GM12878 (cell line): Measurements from ENCODE around the gene CST8. TPM values are rescaled to one million over a fixed set of nuclear protein-coding genes. Genes with fewer than 3 reads are reported as not detected.

Experiments
- ATAC-seq: fragments of 200-7000 bp; cut with Tn5 transposase; 3 replicates; pipeline ENCODE4 v1.9.1; 2020; ENCODE audit warnings: mild to moderate bottlenecking, moderate library complexity
- BruUV-seq: library from RNA; stranded (reverse); fragments of 400-500 nt; replicated peaks from 2 replicates; lab custom pipeline; 2021; lab: Mats Ljungman, UMichigan
- CTCF ChIA-PET: fragments of 300-600 bp; sonication (Branson Sonifier 250); formaldehyde crosslinking; extraction: SDS; loops from one replicate; lab custom pipeline; 2021; ENCODE audit warnings: inconsistent platforms; lab: Yijun Ruan, JAX
- POLR2A ChIA-PET: fragments of 350-600 bp; formaldehyde crosslinking; extraction: SDS; loops from one replicate; lab custom pipeline; 2021; ENCODE audit warnings: inconsistent platforms; lab: Charles Lee
- RAD21 ChIA-PET: fragments of 300-600 bp; sonication (Branson Sonifier 250); formaldehyde crosslinking; loops from one replicate; lab custom pipeline; 2023; ENCODE audit warnings: antibody characterized with exemption; ENCODE audit not compliant: unreplicated experiment; lab: Charles Lee
- SMC1A ChIA-PET: fragments of 300-600 bp; sonication (Branson Sonifier 250); formaldehyde crosslinking; loops from one replicate; lab custom pipeline; 2023; ENCODE audit not compliant: unreplicated experiment, uncharacterized antibody; lab: Charles Lee
- DNase-seq: peaks from one replicate; pipeline ENCODE4 v3.0.0-alpha.2; 2011; ENCODE audit warnings: low read depth, low spot score
- FAIRE-seq: peaks from 3 replicates; lab custom pipeline; 2011; peaks lifted over from hg19 to GRCh38; lab: Jason Lieb, UNC
- H2AFZ ChIP-seq: 2 replicates; pipeline ENCODE4 v1.6.0; 2011; ENCODE audit warnings: low read depth, low read length, control low read depth; ENCODE audit not compliant: control insufficient read depth
- H3K27ac ChIP-seq: 2 replicates; pipeline ENCODE4 v1.5.1; 2011; ENCODE audit warnings: control low read depth; ENCODE audit not compliant: control insufficient read depth, insufficient read depth
- H3K27me3 ChIP-seq, 2 experiments: replicated peaks in 1 of 2; 2 replicates each; pipeline versions ENCODE4 v1.6.0 to v1.6.1; 2011; ENCODE audit warnings: low read length in 1 of 2; ENCODE audit not compliant: control insufficient read depth in 2 of 2, insufficient read depth in 2 of 2
- H3K36me3 ChIP-seq, 2 experiments: 2 replicates each; pipeline ENCODE4 v1.5.1; 2011; ENCODE audit warnings: low read length in 1 of 2; ENCODE audit not compliant: control insufficient read depth in 2 of 2, insufficient read depth in 2 of 2
- H3K4me1 ChIP-seq: 2 replicates; pipeline ENCODE4 v1.6.1; 2011; ENCODE audit warnings: mild to moderate bottlenecking, low read length, moderate library complexity, mixed read lengths; ENCODE audit not compliant: control insufficient read depth, insufficient read depth
- H3K4me2 ChIP-seq: 2 replicates; pipeline ENCODE4 v1.6.0; 2011; ENCODE audit warnings: control low read depth; ENCODE audit not compliant: control insufficient read depth, insufficient read depth
- H3K4me3 ChIP-seq: fragments of 200-600 bp; sonication (generic); 2 replicates; pipeline ENCODE4 v1.5.1; 2016
- H3K79me2 ChIP-seq: 2 replicates; pipeline ENCODE4 v1.6.0; 2011; ENCODE audit warnings: low read length; ENCODE audit not compliant: control insufficient read depth, insufficient read depth
- H3K9ac ChIP-seq: 2 replicates; pipeline ENCODE4 v1.8.0; 2011; ENCODE audit warnings: low read length, control low read depth, mixed read lengths; ENCODE audit not compliant: control insufficient read depth, insufficient read depth
- H3K9me3 ChIP-seq: replicated peaks from 3 replicates; pipeline ENCODE4 v1.5.1; 2011; ENCODE audit warnings: mild to moderate bottlenecking, low read length; ENCODE audit not compliant: control insufficient read depth, insufficient read depth
- H4K20me1 ChIP-seq: 2 replicates; pipeline ENCODE4 v1.6.0; 2011; ENCODE audit not compliant: control insufficient read depth, insufficient read depth
- CHD1 ChIP-seq: IDR thresholded peaks from 2 replicates; pipeline ENCODE4 v1.6.1; 2012; ENCODE audit warnings: low read depth, low read length, improper control_type of control experiment
- ETV6 ChIP-seq, 2 experiments: fragments of 450-650 bp in 1 of 2; IDR thresholded peaks in 1 of 2; conservative IDR thresholded peaks in 1 of 2; 2 replicates each; pipeline ENCODE4 v1.6.1; 2014; ENCODE audit warnings: antibody characterized with exemption in 1 of 2, borderline replicate concordance in 1 of 2, low read depth in 1 of 2, mild to moderate bottlenecking in 1 of 2, moderate library complexity in 1 of 2
- FOXK2 ChIP-seq: fragments of 450-650 bp; IDR thresholded peaks from 2 replicates; pipeline ENCODE4 v1.6.1; 2017; ENCODE audit warnings: mild to moderate bottlenecking, moderate library complexity
- GABPA ChIP-seq: IDR thresholded peaks from 2 replicates; pipeline ENCODE4 v1.6.1; 2014; ENCODE audit warnings: antibody characterized with exemption, low read depth, mild to moderate bottlenecking, inconsistent platforms
- MYB ChIP-seq: fragments of 150-350 bp; IDR thresholded peaks from 2 replicates; pipeline ENCODE4 v1.6.1; 2014; ENCODE audit warnings: mild to moderate bottlenecking, low read depth, low read length, borderline replicate concordance
- MYC ChIP-seq: IDR thresholded peaks from 2 replicates; pipeline ENCODE4 v1.6.1; 2011; ENCODE audit warnings: mild to moderate bottlenecking, low read length, moderate library complexity, inconsistent platforms; ENCODE audit not compliant: insufficient read depth, insufficient replicate concordance, insufficient read length, severe bottlenecking
- POLR2A ChIP-seq: IDR thresholded peaks from 2 replicates; pipeline ENCODE4 v1.6.1; 2011; ENCODE audit warnings: low read depth, mild to moderate bottlenecking, low read length
- POLR2AphosphoS2 ChIP-seq: IDR thresholded peaks from 2 replicates; pipeline ENCODE4 v1.6.1; 2011; ENCODE audit warnings: low read depth, mild to moderate bottlenecking, low read length, improper control_type of control experiment, moderate library complexity
- RBBP5 ChIP-seq: fragments of 200-600 bp; sonication (generic); conservative IDR thresholded peaks from 2 replicates; pipeline ENCODE4 v1.6.1; 2016
- RCOR1 ChIP-seq: conservative IDR thresholded peaks from 2 replicates; pipeline ENCODE4 v1.6.1; 2012; ENCODE audit warnings: low read depth, low read length, improper control_type of control experiment
- SMC3 ChIP-seq: IDR thresholded peaks from 2 replicates; pipeline ENCODE4 v1.6.1; 2011; ENCODE audit warnings: low read length, improper control_type of control experiment, borderline replicate concordance
- SUZ12 ChIP-seq: fragments of 200-600 bp; sonication (generic); IDR thresholded peaks from one replicate; pipeline ENCODE4 v1.6.1; 2018; ENCODE audit warnings: antibody characterized with exemption, mild to moderate bottlenecking; ENCODE audit not compliant: unreplicated experiment
- TCF3 ChIP-seq: IDR thresholded peaks from 2 replicates; pipeline ENCODE4 v1.6.1; 2012; ENCODE audit warnings: low read depth, mild to moderate bottlenecking, low read length, borderline replicate concordance; ENCODE audit not compliant: insufficient read depth
- ZSCAN29 ChIP-seq: fragments of 450-650 bp; IDR thresholded peaks from 2 replicates; pipeline ENCODE4 v1.6.1; 2017; ENCODE audit warnings: mild to moderate bottlenecking, moderate library complexity
- WGBS: methylation state at CpG from one replicate; pipeline ENCODE4 v1.1.6; 2016; ENCODE audit warnings: low lambda C conversion rate; ENCODE audit not compliant: insufficient replicate concordance, insufficient coverage; ENCODE audit errors: missing lambda C conversion rate; 5-methylcytosine and 5-hydroxymethylcytosine counted together
- in situ Hi-C: fragments of 300-500 bp; cut with MboI; formaldehyde crosslinking; loops from 9 replicates; pipeline ENCODE4 v1.14.3; 2018; ENCODE audit warnings: mixed read lengths
- intact Hi-C: fragments of 100-400 bp; cut with micrococcal nuclease; formaldehyde crosslinking; loops from one replicate; pipeline ENCODE4 v1.14.2; 2022; ENCODE audit not compliant: unreplicated experiment
- polyA plus RNA-seq, 11 experiments: library from polyadenylated mRNA; depleted of rRNA in 4 of 11; unstranded in 6 of 11; stranded (reverse) in 5 of 11; fragments of >200 nt; fragmentation: Nextera tagmentation in 4 of 11; fragmentation: Illumina TruSeq in 1 of 11; extraction: Ambion mirVana in 4 of 11; extraction: Trizol in 1 of 11; gene quantifications; 1 replicate in 1 of 11; 2 replicates in 10 of 11; pipeline versions ENCODE4 v1.2.1 to v1.2.3, GENCODE V29; 2011 to 2016; ENCODE audit warnings: inconsistent platforms in 2 of 11, missing spikeins in 2 of 11, low read depth in 1 of 11
- total RNA-seq, 4 experiments: library from RNA; depleted of rRNA in 3 of 4; stranded (reverse); fragments of >200 nt in 3 of 4; fragmentation: Illumina TruSeq in 1 of 4; extraction: Trizol in 1 of 4; gene quantifications; 2 replicates each; pipeline versions ENCODE4 v1.2.1 to v1.2.3, GENCODE V29; 2013 to 2021
- TF ChIP-seq, protein P1 (sequence below): fragments of 150-350 bp; IDR thresholded peaks from 2 replicates; pipeline ENCODE4 v1.6.1; 2016; ENCODE audit warnings: low read depth, low read length
- TF ChIP-seq, protein P2 (sequence below): IDR thresholded peaks from 2 replicates; pipeline ENCODE4 v1.6.1; 2012; ENCODE audit warnings: low read depth, low read length, improper control_type of control experiment

Gene CST8
- total and polyA plus RNA-seq, 10 of the 15 experiments (the other 5 are each of a cell fraction or from before 2014, with no cell fraction given): not detected

DNA sequence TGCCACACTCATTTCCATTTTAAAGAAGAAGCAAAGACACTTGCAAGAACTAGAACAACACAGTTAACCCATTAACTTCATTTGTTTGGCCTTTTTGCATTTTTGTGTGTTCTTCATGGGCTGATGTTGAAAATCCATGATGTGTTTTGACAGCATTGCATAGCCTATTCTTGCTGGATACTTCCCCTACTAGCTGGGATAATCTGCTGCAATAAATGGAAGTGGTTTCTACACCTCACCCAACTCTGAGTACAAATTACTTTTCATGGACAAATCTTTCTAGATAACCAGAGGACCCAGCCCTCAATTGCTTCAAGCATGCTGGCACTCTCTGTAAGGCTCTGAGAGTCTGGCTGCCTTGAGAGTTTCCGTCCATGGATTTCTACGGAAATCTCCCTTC lies 50.9 kb downstream of the CST8 start:
- in situ Hi-C loops (no loop called here), intact Hi-C loops (no loop called here)
- H2AFZ ChIP-seq: no peak overlapping the region
- H3K4me1 ChIP-seq: no peaks in the 10 kb centered on the region
- ChIA-PET SMC1A (no interaction called here), RAD21 (no interaction called here), CTCF (no interaction called here), POLR2A (no interaction called here)
- no peak for ATAC-seq
- no peak overlapping the region for H3K4me3 ChIP-seq
- TF ChIP-seq SMC3: no peak
- TF ChIP-seq, protein P1, sequence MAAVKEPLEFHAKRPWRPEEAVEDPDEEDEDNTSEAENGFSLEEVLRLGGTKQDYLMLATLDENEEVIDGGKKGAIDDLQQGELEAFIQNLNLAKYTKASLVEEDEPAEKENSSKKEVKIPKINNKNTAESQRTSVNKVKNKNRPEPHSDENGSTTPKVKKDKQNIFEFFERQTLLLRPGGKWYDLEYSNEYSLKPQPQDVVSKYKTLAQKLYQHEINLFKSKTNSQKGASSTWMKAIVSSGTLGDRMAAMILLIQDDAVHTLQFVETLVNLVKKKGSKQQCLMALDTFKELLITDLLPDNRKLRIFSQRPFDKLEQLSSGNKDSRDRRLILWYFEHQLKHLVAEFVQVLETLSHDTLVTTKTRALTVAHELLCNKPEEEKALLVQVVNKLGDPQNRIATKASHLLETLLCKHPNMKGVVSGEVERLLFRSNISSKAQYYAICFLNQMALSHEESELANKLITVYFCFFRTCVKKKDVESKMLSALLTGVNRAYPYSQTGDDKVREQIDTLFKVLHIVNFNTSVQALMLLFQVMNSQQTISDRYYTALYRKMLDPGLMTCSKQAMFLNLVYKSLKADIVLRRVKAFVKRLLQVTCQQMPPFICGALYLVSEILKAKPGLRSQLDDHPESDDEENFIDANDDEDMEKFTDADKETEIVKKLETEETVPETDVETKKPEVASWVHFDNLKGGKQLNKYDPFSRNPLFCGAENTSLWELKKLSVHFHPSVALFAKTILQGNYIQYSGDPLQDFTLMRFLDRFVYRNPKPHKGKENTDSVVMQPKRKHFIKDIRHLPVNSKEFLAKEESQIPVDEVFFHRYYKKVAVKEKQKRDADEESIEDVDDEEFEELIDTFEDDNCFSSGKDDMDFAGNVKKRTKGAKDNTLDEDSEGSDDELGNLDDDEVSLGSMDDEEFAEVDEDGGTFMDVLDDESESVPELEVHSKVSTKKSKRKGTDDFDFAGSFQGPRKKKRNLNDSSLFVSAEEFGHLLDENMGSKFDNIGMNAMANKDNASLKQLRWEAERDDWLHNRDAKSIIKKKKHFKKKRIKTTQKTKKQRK: no peak
- no peak for TF ChIP-seq CHD1
- TF ChIP-seq ETV6 (conservative IDR thresholded peaks at IDR 0.05 in 1 of 2, IDR thresholded peaks at IDR 0.05 in 1 of 2; ENCODE audit: borderline replicate concordance in 1 of 2, low read depth in 1 of 2): no peak
- TF ChIP-seq RBBP5: no peak
- TF ChIP-seq GABPA: no peak
- TF ChIP-seq POLR2A: no peak
- no peak for TF ChIP-seq RCOR1
- no peak for TF ChIP-seq POLR2AphosphoS2
- TF ChIP-seq ZSCAN29: no peak
- no peak for TF ChIP-seq MYB
- TF ChIP-seq, protein P2, sequence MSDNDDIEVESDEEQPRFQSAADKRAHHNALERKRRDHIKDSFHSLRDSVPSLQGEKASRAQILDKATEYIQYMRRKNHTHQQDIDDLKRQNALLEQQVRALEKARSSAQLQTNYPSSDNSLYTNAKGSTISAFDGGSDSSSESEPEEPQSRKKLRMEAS: no peak
- TF ChIP-seq FOXK2: no peak
- TF ChIP-seq MYC: no peak
- TF ChIP-seq TCF3: no peak
- TF ChIP-seq SUZ12: no peak
- no peaks in the 10 kb centered on the region for H3K9me3 ChIP-seq
- no peaks in the 10 kb centered on the region for H3K36me3 ChIP-seq
- H3K27ac ChIP-seq: no peak overlapping the region
- no peak for DNase-seq
- no peaks in the 10 kb centered on the region for H4K20me1 ChIP-seq
- 42% methylated on average over 2 of the region's 2 CpGs for WGBS
- no peak overlapping the region for H3K9ac ChIP-seq
- no peaks in the 10 kb centered on the region for H3K79me2 ChIP-seq
- no peak overlapping the region for H3K4me2 ChIP-seq
- FAIRE-seq: no peak
- peaks cover 0 to 2% of the 10 kb centered on the region in 2 experiments; a peak in 2 of 4 replicates for H3K27me3 ChIP-seq
- no TSS peak for BruUV-seq
